GM19035 (cell line): ENCODE measurements around the gene ANKIB1.
A peak's percentile ranks its signal among the peaks of the same experiment; 100 is the strongest.

Experiments
- ATAC-seq: cut with Tn5 transposase; IDR thresholded peaks from one replicate; pipeline ENCODE4 v1.9.1; 2021; ENCODE audit not compliant: unreplicated experiment

ANKIB1 gene

GRCh38 chr7:92260248-92260781 is 14.5 kb downstream of the ANKIB1 start:
- ATAC-seq = no peak

- no peak for ATAC-seq
Measured at GRCh38 chr7:92266415-92267241, 20.9 kb downstream of the ANKIB1 start.

- ATAC-seq = no peak
Measured at GRCh38 chr7:92268921-92269320, 23.1 kb downstream of the ANKIB1 start.

GRCh38 chr7:92275327-92275726 is 29.6 kb downstream of the ANKIB1 start:
- ATAC-seq = no peak

GRCh38 chr7:92276460-92276864 is 30.7 kb downstream of the ANKIB1 start:
- ATAC-seq = peak; percentile 86

GRCh38 chr7:92279396-92280031 is 33.7 kb downstream of the ANKIB1 start:
- ATAC-seq = no peak

- ATAC-seq = no peak
Measured at GRCh38 chr7:92281031-92281430, 35.3 kb downstream of the ANKIB1 start.

GRCh38 chr7:92282221-92282814 is 36.5 kb downstream of the ANKIB1 start:
- no peak for ATAC-seq

- no peak for ATAC-seq
Measured at GRCh38 chr7:92282930-92283329, 37.2 kb downstream of the ANKIB1 start.

- no peak for ATAC-seq
Measured at GRCh38 chr7:92289321-92289720, 43.5 kb downstream of the ANKIB1 start.

- no peak for ATAC-seq
Measured at GRCh38 chr7:92292981-92293380, 47.2 kb downstream of the ANKIB1 start.

GRCh38 chr7:92293896-92294590 is 48.3 kb downstream of the ANKIB1 start:
- ATAC-seq = no peak

GRCh38 chr7:92295391-92295790 is 49.6 kb downstream of the ANKIB1 start:
- ATAC-seq = no peak

GRCh38 chr7:92296235-92296634 is 50.5 kb downstream of the ANKIB1 start:
- ATAC-seq = no peak

- ATAC-seq = no peak
Measured at GRCh38 chr7:92296880-92297445, 51.2 kb downstream of the ANKIB1 start.

- ATAC-seq = no peak
Measured at GRCh38 chr7:92297736-92298135, 52.0 kb downstream of the ANKIB1 start.

GRCh38 chr7:92303761-92304160 is 58.0 kb downstream of the ANKIB1 start:
- no peak for ATAC-seq

GRCh38 chr7:92304406-92304893 is 58.7 kb downstream of the ANKIB1 start:
- ATAC-seq = no peak

- no peak for ATAC-seq
Measured at GRCh38 chr7:92306153-92306552, 60.4 kb downstream of the ANKIB1 start.

- no peak for ATAC-seq
Measured at GRCh38 chr7:92313055-92313454, 67.3 kb downstream of the ANKIB1 start.

GRCh38 chr7:92319243-92319642 is 73.5 kb downstream of the ANKIB1 start:
- ATAC-seq = no peak
